ENCODE measurements around the gene ATXN3L.
A peak's percentile ranks its signal among the peaks of the same experiment; 100 is the strongest.

ATXN3L gene

GRCh38 chrX:13341491-13342101, 21.7 kb upstream of the ATXN3L start:
- Histone ChIP-seq H3K4me3 (ENCODE audit: low read depth, low read length) (no peak overlapping the region), H3K79me2 (ENCODE audit: control insufficient read depth, insufficient read depth, low read length, unreplicated experiment) (no peaks in the 10 kb centered on the region), H3K27ac (ENCODE audit: low read depth, low read length) (no peak overlapping the region), H3K36me3 (ENCODE audit: insufficient read depth, low read length) (no peaks in the 10 kb centered on the region), H3K4me1 (ENCODE audit: control insufficient read depth, insufficient read depth, low read length, unreplicated experiment) (no peaks in the 10 kb centered on the region), H2AFZ (ENCODE audit: low read length, unreplicated experiment) (no peak overlapping the region), H3K27me3 (ENCODE audit: insufficient read depth, low read length) (no peaks in the 10 kb centered on the region)

- H3K4me1 ChIP-seq (ENCODE audit: control insufficient read depth, insufficient read depth, low read length, unreplicated experiment) = no peaks in the 10 kb centered on the region
- H3K27ac ChIP-seq (ENCODE audit: low read depth, low read length) = no peak overlapping the region
- no peaks in the 10 kb centered on the region for H3K36me3 ChIP-seq (ENCODE audit: insufficient read depth, low read length)
- no peaks in the 10 kb centered on the region for H3K79me2 ChIP-seq (ENCODE audit: control insufficient read depth, insufficient read depth, low read length, unreplicated experiment)
- peak overlapping the region; percentile 60 for H2AFZ ChIP-seq (ENCODE audit: low read length, unreplicated experiment)
- H3K27me3 ChIP-seq (ENCODE audit: insufficient read depth, low read length) = no peaks in the 10 kb centered on the region
- no peak overlapping the region for H3K4me3 ChIP-seq (ENCODE audit: low read depth, low read length)
These were observed 20.4 kb upstream of the ATXN3L start for GRCh38 chrX:13340182-13340791.

GRCh38 chrX:13339607-13340006, 19.8 kb upstream of the ATXN3L start:
- Histone ChIP-seq H3K36me3 (ENCODE audit: insufficient read depth, low read length) (no peaks in the 10 kb centered on the region), H3K27ac (ENCODE audit: low read depth, low read length) (no peak overlapping the region), H2AFZ (ENCODE audit: low read length, unreplicated experiment) (no peak overlapping the region), H3K4me1 (ENCODE audit: control insufficient read depth, insufficient read depth, low read length, unreplicated experiment) (no peaks in the 10 kb centered on the region), H3K4me3 (ENCODE audit: low read depth, low read length) (no peak overlapping the region), H3K79me2 (ENCODE audit: control insufficient read depth, insufficient read depth, low read length, unreplicated experiment) (no peaks in the 10 kb centered on the region), H3K27me3 (ENCODE audit: insufficient read depth, low read length) (no peaks in the 10 kb centered on the region)

DNA sequence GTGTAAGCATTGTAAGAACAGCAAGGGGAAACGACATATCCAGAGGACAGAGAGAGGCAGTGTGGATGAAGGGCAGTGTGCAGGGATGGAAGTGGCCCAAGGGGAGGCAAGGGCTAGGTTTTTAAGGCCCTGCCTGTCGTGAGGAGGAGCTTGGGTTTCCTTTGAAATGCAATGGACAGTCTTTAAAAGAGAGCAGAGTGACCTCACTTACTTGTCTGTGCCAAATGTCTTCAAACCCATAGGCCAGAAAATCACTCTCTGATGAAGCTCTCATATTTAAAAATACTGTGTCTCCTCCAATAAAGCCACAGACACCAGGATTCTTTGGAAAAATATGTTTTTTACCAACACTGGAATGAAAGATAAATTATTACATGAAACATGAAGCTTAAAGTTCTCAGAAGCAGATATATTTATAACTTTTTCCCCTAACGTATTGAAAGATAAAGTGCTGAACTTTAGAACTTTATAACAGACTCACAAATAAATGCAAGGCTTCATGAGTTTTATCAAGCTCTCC, 19.2 kb upstream of the ATXN3L start:
- H3K36me3 ChIP-seq (ENCODE audit: insufficient read depth, low read length) = no peaks in the 10 kb centered on the region
- no peaks in the 10 kb centered on the region for H3K4me1 ChIP-seq (ENCODE audit: control insufficient read depth, insufficient read depth, low read length, unreplicated experiment)
- H3K79me2 ChIP-seq (ENCODE audit: control insufficient read depth, insufficient read depth, low read length, unreplicated experiment) = no peaks in the 10 kb centered on the region
- no peak overlapping the region for H3K4me3 ChIP-seq (ENCODE audit: low read depth, low read length)
- H3K27ac ChIP-seq (ENCODE audit: low read depth, low read length) = no peak overlapping the region
- no peak overlapping the region for H2AFZ ChIP-seq (ENCODE audit: low read length, unreplicated experiment)
- H3K27me3 ChIP-seq (ENCODE audit: insufficient read depth, low read length) = no peaks in the 10 kb centered on the region

- Histone ChIP-seq H3K27me3 (ENCODE audit: insufficient read depth, low read length) (no peaks in the 10 kb centered on the region), H3K27ac (ENCODE audit: low read depth, low read length) (no peak overlapping the region), H3K79me2 (ENCODE audit: control insufficient read depth, insufficient read depth, low read length, unreplicated experiment) (no peaks in the 10 kb centered on the region), H3K4me3 (ENCODE audit: low read depth, low read length) (no peak overlapping the region), H3K36me3 (ENCODE audit: insufficient read depth, low read length) (no peaks in the 10 kb centered on the region), H3K4me1 (ENCODE audit: control insufficient read depth, insufficient read depth, low read length, unreplicated experiment) (no peaks in the 10 kb centered on the region), H2AFZ (ENCODE audit: low read length, unreplicated experiment) (no peak overlapping the region)
These were observed 14.6 kb upstream of the ATXN3L start for GRCh38 chrX:13334491-13334890.

GRCh38 chrX:13330446-13330845, 10.6 kb upstream of the ATXN3L start:
- Histone ChIP-seq H3K4me3 (ENCODE audit: low read depth, low read length) (no peak overlapping the region), H3K36me3 (ENCODE audit: insufficient read depth, low read length) (no peaks in the 10 kb centered on the region)

GRCh38 chrX:13327666-13328065, 7.8 kb upstream of the ATXN3L start:
- no peak overlapping the region for H3K4me3 ChIP-seq (ENCODE audit: low read depth, low read length)
- H3K4me1 ChIP-seq (ENCODE audit: control insufficient read depth, insufficient read depth, low read length, unreplicated experiment) = no peaks in the 10 kb centered on the region
- H3K27ac ChIP-seq (ENCODE audit: low read depth, low read length) = no peak overlapping the region
- H3K27me3 ChIP-seq (ENCODE audit: insufficient read depth, low read length) = no peaks in the 10 kb centered on the region
- no peaks in the 10 kb centered on the region for H3K79me2 ChIP-seq (ENCODE audit: control insufficient read depth, insufficient read depth, low read length, unreplicated experiment)
- H3K36me3 ChIP-seq (ENCODE audit: insufficient read depth, low read length) = no peaks in the 10 kb centered on the region
- H2AFZ ChIP-seq (ENCODE audit: low read length, unreplicated experiment) = no peak overlapping the region

More at GRCh38 chrX:13330446-13330845, 10.6 kb upstream of the ATXN3L start:
- Histone ChIP-seq H2AFZ (ENCODE audit: low read length, unreplicated experiment) (no peak overlapping the region), H3K27ac (ENCODE audit: low read depth, low read length) (no peak overlapping the region), H3K4me1 (ENCODE audit: control insufficient read depth, insufficient read depth, low read length, unreplicated experiment) (no peaks in the 10 kb centered on the region), H3K79me2 (ENCODE audit: control insufficient read depth, insufficient read depth, low read length, unreplicated experiment) (no peaks in the 10 kb centered on the region), H3K27me3 (ENCODE audit: insufficient read depth, low read length) (no peaks in the 10 kb centered on the region)

- H3K27me3 ChIP-seq (ENCODE audit: insufficient read depth, low read length) = no peaks in the 10 kb centered on the region
- H3K4me3 ChIP-seq (ENCODE audit: low read depth, low read length) = no peak overlapping the region
- H3K79me2 ChIP-seq (ENCODE audit: control insufficient read depth, insufficient read depth, low read length, unreplicated experiment) = no peaks in the 10 kb centered on the region
- H2AFZ ChIP-seq (ENCODE audit: low read length, unreplicated experiment) = no peak overlapping the region
- H3K36me3 ChIP-seq (ENCODE audit: insufficient read depth, low read length) = no peaks in the 10 kb centered on the region
- no peaks in the 10 kb centered on the region for H3K4me1 ChIP-seq (ENCODE audit: control insufficient read depth, insufficient read depth, low read length, unreplicated experiment)
- no peak overlapping the region for H3K27ac ChIP-seq (ENCODE audit: low read depth, low read length)
These were observed 3.4 kb upstream of the ATXN3L start for GRCh38 chrX:13323241-13323640.

DNA sequence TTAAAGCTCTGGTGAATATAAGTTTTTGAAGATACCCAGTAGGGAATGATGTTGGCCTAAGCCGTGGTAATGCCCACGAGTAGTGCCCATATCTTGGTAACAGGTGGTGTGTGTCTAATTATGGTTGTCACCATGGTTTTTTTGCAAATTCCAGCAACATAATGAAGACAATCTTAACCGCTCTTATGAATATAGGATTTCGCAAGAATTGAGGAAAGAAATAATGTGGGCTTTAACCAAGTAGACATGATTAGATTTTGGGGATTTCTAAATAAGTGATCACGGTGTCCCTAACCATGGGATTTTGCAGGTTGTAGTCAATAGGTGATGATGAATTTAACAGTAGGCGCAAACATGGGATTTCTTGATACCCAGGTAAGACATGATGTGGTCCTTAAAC, 2.5 kb downstream of the ATXN3L start:
- no peaks in the 10 kb centered on the region for H3K36me3 ChIP-seq (ENCODE audit: insufficient read depth, low read length)
- no peak overlapping the region for H2AFZ ChIP-seq (ENCODE audit: low read length, unreplicated experiment)
- H3K27ac ChIP-seq (ENCODE audit: low read depth, low read length) = no peak overlapping the region
- H3K4me3 ChIP-seq (ENCODE audit: low read depth, low read length) = no peak overlapping the region
- no peaks in the 10 kb centered on the region for H3K4me1 ChIP-seq (ENCODE audit: control insufficient read depth, insufficient read depth, low read length, unreplicated experiment)
- no peaks in the 10 kb centered on the region for H3K27me3 ChIP-seq (ENCODE audit: insufficient read depth, low read length)
- no peaks in the 10 kb centered on the region for H3K79me2 ChIP-seq (ENCODE audit: control insufficient read depth, insufficient read depth, low read length, unreplicated experiment)

DNA sequence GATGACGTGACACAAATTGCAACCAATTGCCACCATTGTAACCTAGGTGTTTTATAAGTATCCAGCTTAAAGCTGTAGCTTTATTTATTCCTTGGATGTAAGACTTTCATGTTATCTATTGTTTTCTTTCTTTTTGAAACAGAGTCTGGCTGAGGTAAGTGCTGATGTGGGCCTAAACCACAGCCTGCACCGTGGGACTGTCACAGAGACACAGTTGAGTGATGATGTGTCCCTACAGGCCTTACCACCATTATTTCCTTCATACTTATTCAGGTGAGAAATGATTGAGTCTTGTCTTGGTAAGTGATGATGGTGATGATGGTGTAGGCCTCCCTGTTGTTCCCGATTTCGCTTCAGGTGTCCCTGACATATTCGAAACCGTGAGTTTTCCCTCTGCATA, 8.3 kb downstream of the ATXN3L start:
- Histone ChIP-seq H3K27me3 (ENCODE audit: insufficient read depth, low read length) (no peaks in the 10 kb centered on the region), H3K79me2 (ENCODE audit: control insufficient read depth, insufficient read depth, low read length, unreplicated experiment) (no peaks in the 10 kb centered on the region), H2AFZ (ENCODE audit: low read length, unreplicated experiment) (no peak overlapping the region), H3K4me1 (ENCODE audit: control insufficient read depth, insufficient read depth, low read length, unreplicated experiment) (no peaks in the 10 kb centered on the region), H3K36me3 (ENCODE audit: insufficient read depth, low read length) (no peaks in the 10 kb centered on the region), H3K4me3 (ENCODE audit: low read depth, low read length) (no peak overlapping the region), H3K27ac (ENCODE audit: low read depth, low read length) (no peak overlapping the region)

GRCh38 chrX:13309631-13310030, 10.2 kb downstream of the ATXN3L start:
- Histone ChIP-seq H3K27ac (ENCODE audit: low read depth, low read length) (no peak overlapping the region), H3K4me1 (ENCODE audit: control insufficient read depth, insufficient read depth, low read length, unreplicated experiment) (no peaks in the 10 kb centered on the region), H3K27me3 (ENCODE audit: insufficient read depth, low read length) (no peaks in the 10 kb centered on the region), H3K36me3 (ENCODE audit: insufficient read depth, low read length) (no peaks in the 10 kb centered on the region), H3K4me3 (ENCODE audit: low read depth, low read length) (no peak overlapping the region), H3K79me2 (ENCODE audit: control insufficient read depth, insufficient read depth, low read length, unreplicated experiment) (no peaks in the 10 kb centered on the region), H2AFZ (ENCODE audit: low read length, unreplicated experiment) (no peak overlapping the region)

Measured in ACC112 (cell line).